Kidney tubule cell (primary cell): ENCODE results near the gene DR1.

Experiments
- DNase-seq: peaks from one replicate; pipeline ENCODE4 v3.0.0-alpha.2; 2018; ENCODE audit warnings: low spot score

Gene DR1

DNA sequence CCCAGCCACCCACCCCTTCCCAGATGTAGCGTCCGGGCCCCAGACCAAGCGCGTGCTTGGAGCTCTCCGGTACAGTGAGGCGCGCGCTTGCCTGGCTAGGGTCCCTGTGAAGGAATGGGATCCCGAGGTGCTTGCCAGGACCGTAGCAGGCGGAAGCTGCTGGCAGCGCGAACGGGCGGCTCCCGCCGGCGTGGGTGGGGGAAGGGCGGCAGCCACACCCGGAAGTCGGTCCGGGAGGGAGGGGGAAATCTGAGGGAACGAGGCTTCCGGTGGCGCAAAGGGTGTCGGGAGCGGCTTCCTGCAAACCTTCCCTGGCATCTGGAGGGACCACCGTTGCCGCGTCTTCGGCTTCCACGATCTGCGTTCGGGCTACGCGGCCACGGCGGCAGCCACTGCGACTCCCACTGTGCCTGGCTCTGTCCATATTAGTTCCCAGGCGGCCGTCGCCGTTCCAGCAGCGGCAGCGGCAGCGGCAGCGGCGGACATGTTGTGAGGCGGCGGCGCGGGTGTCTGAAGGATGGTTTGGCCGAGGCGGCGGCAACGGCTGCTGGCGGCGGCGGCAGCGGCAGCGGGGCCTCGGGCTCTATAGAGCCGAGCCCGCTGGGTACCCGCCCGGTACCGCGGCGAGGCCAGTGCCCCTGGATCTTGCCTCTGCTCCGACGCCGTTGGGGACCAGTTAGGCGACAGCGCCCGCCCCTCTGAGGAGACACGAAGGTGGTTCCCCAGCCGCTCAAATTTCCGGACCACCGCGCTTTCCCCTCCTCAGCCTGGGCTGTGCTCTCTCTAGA is at the start of gene DR1:
DR1 (plus strand) TSS at position 275 of the 788 bp plus-strand sequence. CDS start 739 bp downstream, outside the sequence.
- DNase-seq: peak; percentile 95

DNA sequence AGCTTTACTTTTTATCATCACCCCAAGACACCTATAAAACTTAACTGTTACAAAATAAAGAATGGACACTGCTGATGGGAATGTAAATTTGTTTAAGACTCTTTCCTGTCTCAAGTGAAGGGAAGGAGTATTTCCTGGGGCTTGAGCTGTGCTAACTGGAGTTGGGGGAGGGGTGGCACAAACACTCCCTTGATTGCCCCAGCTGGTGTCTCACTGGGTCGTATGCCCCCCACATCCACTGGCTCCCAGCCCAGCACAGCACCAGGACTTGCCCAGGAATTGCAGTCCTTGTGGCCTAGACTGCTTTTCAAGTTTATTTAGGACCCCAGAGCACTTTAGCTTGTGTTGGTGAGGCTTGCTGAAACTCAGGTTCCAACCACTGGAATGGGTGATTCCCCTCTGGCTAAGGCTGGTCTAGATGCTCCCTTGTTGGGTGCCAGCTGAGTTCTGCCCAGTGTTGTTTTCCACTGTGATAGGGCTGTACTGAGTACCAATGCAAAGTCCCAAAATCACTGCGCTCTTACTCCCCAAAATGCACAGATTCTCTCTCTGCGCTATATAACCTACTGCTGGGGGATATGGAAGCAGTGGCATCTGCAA is 49.1 kb upstream of the DR1 start:
- DNase-seq: no peak

DNA sequence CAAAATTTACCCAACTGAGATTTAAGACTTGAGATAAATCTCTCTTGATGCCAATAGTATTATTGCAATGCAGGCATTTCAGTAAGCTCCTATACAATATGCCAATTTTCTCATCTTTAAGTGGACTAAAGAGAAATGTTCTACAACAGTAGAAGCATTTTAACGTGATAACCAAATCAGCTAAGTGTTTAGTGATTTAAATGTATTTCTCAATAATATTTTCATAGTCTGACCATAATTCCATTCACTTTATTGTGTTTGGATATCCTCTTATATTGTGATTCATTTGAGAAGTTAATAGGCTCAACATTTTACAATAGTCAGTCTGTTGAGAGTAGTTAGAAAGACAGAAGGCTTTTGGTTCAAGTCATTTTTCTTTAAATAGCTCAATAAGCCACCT is 44.6 kb upstream of the DR1 start:
- no peak for DNase-seq

DNA sequence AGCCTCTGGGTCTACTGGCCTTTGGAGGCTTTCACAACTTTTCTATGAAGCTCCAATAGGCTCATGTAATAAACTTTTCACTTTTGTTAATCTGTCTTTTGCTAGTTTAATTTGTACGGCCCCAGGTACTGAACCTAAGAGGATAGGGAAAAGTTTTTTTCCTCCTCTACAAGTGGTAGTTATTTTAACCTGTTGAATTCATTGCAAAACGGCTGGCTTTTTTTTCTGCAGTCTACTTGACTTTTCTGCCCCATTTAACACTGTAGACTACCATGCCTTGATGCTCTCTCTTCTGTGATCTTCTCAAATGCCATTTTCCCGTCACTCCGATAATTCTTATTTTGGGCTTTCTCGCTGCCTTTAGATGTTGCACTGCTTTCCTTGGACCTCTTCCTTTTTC is 43.6 kb upstream of the DR1 start:
- DNase-seq: no peak

GRCh38 chr1:93304716-93305138 is 41.0 kb upstream of the DR1 start:
- peak; percentile 63 for DNase-seq

DNA sequence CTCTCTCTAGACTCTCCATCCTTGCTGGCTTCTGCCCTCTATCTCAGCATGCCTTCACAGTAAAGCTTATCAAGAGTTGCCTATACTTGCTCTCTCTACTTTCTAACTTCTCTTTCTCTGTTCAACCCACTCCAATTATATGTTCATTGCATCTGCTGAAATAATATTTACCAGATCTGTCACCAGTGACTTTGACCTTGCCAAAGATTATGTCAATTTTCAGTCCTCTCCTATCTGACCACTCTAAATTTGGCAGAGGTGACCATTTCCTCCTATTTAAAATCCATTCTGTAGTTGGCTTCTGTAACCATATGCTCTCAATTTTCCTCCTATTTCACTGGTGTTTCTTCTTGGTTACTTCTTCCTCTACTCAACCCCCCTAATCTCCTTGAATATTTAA is 38.8 kb upstream of the DR1 start:
- DNase-seq: no peak

- DNase-seq: no peak
These were observed 32.7 kb upstream of the DR1 start for GRCh38 chr1:93313026-93313425.

DNA sequence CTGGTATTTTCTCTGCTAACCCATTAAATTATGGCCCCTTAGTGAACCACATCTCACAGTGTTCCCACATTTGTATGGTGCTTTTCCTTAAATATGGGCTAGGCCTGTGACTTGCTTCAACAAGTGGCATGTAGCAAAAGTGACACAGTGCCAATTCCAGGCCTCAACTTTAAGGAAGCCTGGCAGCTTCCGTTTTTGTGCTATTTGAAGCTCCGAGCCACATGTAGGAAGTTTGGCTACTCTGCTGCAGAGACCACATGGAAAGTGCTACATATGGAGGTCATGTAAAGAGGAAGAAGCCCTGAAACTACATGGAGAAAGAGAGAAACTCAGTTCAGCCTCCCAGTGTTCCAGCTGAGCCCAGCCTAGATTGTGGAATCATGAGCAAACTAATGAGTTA is 28.5 kb upstream of the DR1 start:
- DNase-seq: no peak

- DNase-seq: no peak
These were observed 27.8 kb upstream of the DR1 start for GRCh38 chr1:93317943-93318342.

DNA sequence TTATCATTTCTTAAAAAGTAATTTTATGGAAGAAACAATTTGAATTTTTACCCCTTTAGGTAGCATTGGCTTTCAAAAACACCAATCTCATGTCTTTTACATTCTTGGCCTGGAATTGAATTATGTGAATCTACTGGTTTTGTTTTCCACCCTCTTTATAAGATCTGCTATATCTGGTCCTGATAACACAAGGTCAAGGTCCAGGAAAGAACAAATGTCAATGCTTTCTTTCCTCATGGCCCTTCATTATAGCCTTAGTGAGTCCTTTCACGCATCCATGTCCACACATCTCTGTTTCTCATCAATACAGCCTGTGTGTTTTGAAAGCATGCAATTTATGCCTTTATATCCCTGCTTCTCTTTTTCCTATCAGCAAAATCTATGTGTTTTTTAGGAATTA is 24.0 kb upstream of the DR1 start:
- no peak for DNase-seq

DNA sequence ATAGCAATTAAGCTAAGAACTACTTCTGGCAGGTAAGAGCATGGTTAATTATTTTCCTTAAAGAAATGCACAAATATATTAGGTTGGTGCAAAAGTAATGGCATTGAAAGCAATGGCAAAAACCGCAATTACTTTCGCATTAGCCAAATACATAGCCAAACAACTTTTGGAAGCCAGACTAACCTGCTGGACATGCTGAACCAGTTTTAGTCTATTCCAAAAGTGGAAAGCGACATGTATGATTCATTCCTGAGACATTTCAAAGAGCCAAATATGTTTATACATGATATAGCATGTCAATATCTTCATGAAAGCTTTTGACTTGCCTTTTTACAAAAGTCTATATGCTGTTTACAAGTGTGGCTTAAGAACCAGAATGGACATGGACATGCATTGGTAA is 23.4 kb upstream of the DR1 start:
- peak; percentile 41 for DNase-seq

- no peak for DNase-seq
These were observed 22.4 kb upstream of the DR1 start for GRCh38 chr1:93323185-93323820.

DNA sequence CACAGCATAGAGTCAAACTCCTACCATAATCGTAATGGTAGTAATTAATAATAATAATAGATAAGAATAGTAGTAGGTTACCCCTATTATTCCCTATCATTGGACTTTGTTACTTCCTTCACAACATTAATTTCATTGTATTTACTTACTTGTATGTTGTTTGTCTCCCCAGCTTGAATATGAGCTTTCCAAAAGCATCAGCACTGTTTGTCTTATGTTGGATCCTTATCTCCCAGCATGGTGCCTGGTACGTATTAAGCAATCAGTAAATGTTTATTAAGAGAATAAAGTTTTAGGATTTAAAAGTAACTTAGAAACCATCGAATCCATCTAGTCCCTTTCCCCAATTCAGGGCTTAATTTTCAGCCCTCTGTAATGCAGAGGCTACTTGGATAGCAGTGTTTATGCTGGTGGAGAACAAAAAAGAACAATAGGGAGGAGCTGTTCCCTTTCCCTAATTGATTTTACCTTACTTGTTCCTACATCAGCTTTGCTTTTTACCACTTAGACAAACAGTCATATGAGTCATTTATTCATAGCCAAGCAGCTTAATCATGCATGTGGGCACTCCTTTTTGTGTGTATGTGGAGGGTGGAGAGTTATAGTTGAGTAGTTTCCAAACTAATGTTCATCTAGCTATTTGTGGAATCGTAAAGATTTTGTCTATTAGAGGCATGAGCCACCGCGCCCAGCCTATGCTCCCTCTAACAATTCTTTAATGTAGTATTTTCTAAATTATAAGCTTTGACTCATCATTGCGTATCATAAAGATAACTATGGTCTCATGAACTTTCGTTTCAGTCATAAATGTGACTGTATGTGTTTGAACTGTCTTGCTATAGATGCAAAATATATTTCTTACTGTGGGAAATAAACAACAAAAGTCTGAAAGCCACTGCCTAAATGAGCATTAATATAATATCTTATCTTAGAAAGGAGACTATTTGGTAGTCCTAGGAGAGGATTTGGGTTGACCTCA is 20.9 kb upstream of the DR1 start:
- peak; percentile 84 for DNase-seq

DNA sequence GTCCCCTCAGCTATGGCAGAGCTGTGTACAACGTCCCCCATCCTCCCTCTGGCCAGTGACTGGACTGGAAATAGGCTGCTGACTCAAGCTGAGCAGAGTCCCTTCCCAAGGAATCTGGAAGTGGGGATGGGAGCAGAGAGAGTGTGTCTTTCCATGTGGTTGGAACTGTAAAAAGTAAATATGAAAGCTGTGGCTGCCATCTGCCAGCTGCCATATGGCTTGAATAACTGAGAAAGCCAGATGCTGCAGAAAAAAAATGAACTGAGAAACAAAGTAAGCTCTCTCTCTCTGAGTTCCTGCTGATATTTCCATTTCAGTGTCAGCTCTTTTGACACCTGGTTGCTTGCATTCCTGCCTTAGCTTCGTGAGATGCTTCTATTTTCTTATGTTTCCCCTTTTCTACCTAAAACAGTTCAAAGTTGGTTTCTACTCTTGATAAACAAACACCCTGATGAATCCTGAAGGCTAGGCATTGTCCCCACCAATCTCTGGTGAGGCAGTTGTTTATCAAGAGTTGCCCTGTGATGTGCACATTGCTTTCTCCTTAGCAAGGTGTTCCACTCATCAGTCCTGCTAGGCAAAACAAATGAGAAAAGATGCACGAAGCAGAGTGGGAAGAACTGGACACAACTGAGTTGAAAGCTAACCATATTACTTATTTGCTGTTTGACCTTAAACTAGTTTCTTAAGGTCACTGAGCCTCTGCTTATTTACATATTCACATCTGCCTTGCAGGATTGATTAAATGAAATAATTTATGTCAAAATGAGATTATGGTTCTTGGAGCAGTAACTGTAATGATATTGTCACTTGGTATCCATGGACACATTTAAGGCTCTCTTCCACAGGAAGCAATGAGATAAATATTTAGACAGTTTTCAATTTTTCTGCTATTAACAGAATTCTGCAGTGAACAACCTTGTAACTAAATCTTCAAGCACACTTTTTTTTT is 16.6 kb upstream of the DR1 start:
- DNase-seq: no peak

DNA sequence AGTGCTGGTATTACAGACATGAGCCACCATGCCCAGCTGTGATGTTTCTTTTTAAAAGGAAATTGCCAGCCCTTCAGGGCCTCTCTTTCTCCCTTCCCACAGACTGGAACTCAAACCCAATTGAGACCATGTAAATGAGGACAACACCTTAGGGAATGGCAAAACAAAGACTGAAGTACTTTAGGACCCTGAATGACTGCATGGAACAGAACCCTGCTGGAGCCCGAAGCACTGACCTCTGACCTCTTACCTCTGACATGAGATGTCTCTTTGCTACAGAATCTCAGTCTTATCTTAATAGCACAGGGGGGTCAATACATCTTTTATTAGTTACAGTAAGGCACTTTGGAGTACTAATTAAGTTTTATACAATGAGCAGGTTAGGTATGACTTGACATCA is 15.5 kb upstream of the DR1 start:
- no peak for DNase-seq

DNA sequence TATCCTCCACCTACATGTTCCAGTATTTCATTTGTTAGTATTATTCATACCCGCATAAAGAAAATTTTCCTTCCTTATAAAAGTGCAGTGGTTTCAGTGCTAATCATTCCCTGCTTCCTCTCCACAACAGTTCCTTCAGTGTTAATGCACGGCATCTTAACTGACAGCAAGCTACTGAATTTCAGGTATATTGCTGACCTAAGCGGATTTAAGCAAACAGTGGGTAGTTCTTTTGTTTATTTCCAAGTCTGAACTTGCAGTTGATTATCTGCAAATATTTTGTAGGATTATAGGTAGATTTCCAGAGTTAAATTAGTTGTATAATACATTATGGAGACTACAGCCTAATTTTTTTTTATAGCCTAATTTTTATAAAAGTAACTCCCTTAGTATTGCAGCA is 15.1 kb upstream of the DR1 start:
- no peak for DNase-seq

DNA sequence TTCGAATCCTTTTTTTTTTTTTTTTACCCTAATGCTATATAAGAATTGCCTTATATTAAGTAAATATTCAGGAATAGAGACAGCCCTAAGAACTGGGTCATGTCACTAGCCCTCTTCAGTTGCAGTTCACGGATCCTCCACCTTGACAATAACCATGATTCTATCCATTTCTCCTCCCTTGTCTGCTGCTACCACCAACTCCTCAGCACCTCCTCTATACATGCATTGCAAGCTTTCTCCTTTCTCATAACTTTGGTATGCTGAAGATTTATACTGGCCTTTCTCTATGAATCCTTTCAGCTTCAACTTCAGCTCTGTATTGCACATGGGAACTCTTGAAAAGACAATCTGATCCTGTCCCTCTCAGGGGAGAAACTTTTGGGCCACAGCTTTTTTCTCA is 14.3 kb upstream of the DR1 start:
- no peak for DNase-seq

DNA sequence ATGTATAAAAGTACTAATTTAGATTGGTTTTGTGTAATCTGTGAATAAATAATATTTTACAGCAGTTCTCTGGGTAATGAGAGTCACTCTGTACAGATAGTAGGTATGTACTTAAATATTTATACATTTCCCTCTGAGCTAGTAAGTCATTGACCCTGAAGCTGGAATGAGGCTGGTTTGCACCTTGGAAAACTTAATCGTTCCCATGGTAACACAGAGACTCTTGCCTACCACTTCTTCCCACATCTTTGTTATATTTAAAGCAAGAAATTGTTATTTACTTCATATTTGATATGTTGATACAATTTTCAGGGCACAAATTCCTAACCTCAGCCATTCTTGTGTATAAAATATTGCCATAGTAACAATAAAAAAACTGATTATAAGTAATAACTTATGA is 13.3 kb upstream of the DR1 start:
- DNase-seq: no peak

DNA sequence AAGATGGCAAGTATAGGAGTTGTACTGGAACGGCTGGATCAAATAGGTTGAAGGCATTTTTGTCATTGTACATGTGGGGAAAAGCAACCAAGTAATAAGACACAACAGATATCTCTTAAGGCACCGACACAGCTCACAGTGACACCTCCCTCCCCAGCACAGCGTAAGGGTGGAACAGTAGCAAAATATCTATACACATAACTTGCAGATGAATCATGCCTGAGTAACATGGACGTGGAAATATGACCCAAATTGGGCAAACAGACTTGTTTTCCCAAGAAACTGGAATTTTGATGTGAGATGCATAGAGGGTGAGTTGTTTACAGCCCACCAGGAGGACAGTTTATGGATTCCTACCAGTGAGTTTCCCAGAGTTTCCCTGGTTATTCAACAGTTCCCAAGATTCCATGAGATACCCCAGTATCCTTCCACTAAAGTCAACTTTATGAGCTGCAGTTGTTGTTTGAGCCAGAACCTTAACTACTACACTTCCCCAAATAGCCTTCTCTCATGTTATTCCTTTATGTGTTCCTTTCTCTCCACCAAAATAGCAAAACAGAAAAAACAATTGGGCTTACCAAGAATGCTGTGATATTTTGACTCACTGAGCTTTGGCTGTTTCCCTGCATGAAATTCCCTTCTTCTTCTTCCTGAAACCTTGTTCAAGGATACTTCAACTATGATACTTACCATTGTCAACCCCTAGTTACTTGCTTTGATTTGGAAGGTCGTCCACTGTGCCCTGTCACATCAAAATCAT is 7.1 kb upstream of the DR1 start:
- DNase-seq: peak; percentile 72

- DNase-seq: no peak
These were observed 6.5 kb upstream of the DR1 start for GRCh38 chr1:93339171-93339697.
